GM12878 (cell line): ENCODE results near the gene CDKN2AIPNL. TPM values are rescaled to one million over a fixed set of nuclear protein-coding genes. Genes with fewer than 3 reads are reported as not detected.

ENCODE experiments used
- BHLHE40 ChIP-seq, 2 experiments: fragments of 450-650 bp in 1 of 2; IDR thresholded peaks; 2 replicates each; pipeline ENCODE4 v1.6.1; 2011 to 2017; ENCODE audit warnings: low read depth in 2 of 2, borderline replicate concordance in 1 of 2, improper control_type of control experiment in 1 of 2, low read length in 1 of 2, mild to moderate bottlenecking in 1 of 2
- CBX3 ChIP-seq: fragments of 200-600 bp; sonication (generic); IDR thresholded peaks from 2 replicates; pipeline ENCODE4 v1.6.1; 2016; ENCODE audit warnings: low read depth, borderline replicate concordance
- CEBPB ChIP-seq, 2 experiments: fragments of 150-350 bp in 1 of 2; IDR thresholded peaks; 2 replicates each; pipeline ENCODE4 v1.6.1; 2012 to 2014; ENCODE audit warnings: low read depth in 2 of 2, low read length in 2 of 2, borderline replicate concordance in 1 of 2, inconsistent platforms in 1 of 2
- E2F4 ChIP-seq: IDR thresholded peaks from 2 replicates; pipeline ENCODE4 v1.6.1; 2012; ENCODE audit warnings: low read depth, low read length, improper control_type of control experiment
- FOXM1 ChIP-seq: IDR thresholded peaks from 2 replicates; pipeline ENCODE4 v1.6.1; 2012; ENCODE audit warnings: low read depth, mild to moderate bottlenecking, inconsistent platforms, low read length, moderate library complexity
- MYB ChIP-seq: fragments of 150-350 bp; IDR thresholded peaks from 2 replicates; pipeline ENCODE4 v1.6.1; 2014; ENCODE audit warnings: mild to moderate bottlenecking, low read depth, low read length, borderline replicate concordance
- NRF1 ChIP-seq: conservative IDR thresholded peaks from 2 replicates; pipeline ENCODE4 v1.6.1; 2011; ENCODE audit warnings: mild to moderate bottlenecking, low read depth, low read length, improper control_type of control experiment
- TAF1 ChIP-seq: IDR thresholded peaks from 2 replicates; pipeline ENCODE4 v1.6.1; 2011; ENCODE audit warnings: mild to moderate bottlenecking, low read depth, low read length, borderline replicate concordance
- ZBED1 ChIP-seq: IDR thresholded peaks from 2 replicates; pipeline ENCODE4 v1.6.1; 2016; ENCODE audit warnings: borderline replicate concordance
- ZNF592 ChIP-seq: fragments of 450-650 bp; IDR thresholded peaks from 2 replicates; pipeline ENCODE4 v1.6.1; 2017; ENCODE audit warnings: mild to moderate bottlenecking, moderate library complexity
- polyA plus RNA-seq, 11 experiments: library from polyadenylated mRNA; depleted of rRNA in 4 of 11; unstranded in 6 of 11; stranded (reverse) in 5 of 11; fragments of >200 nt; fragmentation: Nextera tagmentation in 4 of 11; fragmentation: Illumina TruSeq in 1 of 11; extraction: Ambion mirVana in 4 of 11; extraction: Trizol in 1 of 11; gene quantifications; 1 replicate in 1 of 11; 2 replicates in 10 of 11; pipeline versions ENCODE4 v1.2.1 to v1.2.3, GENCODE V29; 2011 to 2016; ENCODE audit warnings: inconsistent platforms in 2 of 11, missing spikeins in 2 of 11, low read depth in 1 of 11
- total RNA-seq, 4 experiments: library from RNA; depleted of rRNA in 3 of 4; stranded (reverse); fragments of >200 nt in 3 of 4; fragmentation: Illumina TruSeq in 1 of 4; extraction: Trizol in 1 of 4; gene quantifications; 2 replicates each; pipeline versions ENCODE4 v1.2.1 to v1.2.3, GENCODE V29; 2013 to 2021

Gene CDKN2AIPNL
- total and polyA plus RNA-seq, 10 of the 15 experiments (the other 5 are each of a cell fraction or from before 2014, with no cell fraction given) = 23.5 to 72.0 (median 36.6) TPM

GRCh38 chr5:134413046-134413445 lies 1.4 kb upstream of the CDKN2AIPNL start (continued):
- TF ChIP-seq CEBPB (IDR thresholded peaks at IDR 0.05; ENCODE audit: borderline replicate concordance in 1 of 2, low read depth in 2 of 2, low read length in 2 of 2) (no peak), ZNF592 (no peak), MYB (no peak), E2F4 (no peak), FOXM1 (no peak), NRF1 (no peak), CBX3 (no peak), BHLHE40 (IDR thresholded peaks at IDR 0.05; ENCODE audit: borderline replicate concordance in 1 of 2, low read depth in 2 of 2, low read length in 1 of 2) (no peak), ZBED1 (no peak), TAF1 (no peak)
